Kasumi-1 (cell line): Measurements from ENCODE around the gene TAF11L13.
"Not testable (repeated sequence)": the region's sequence is repeated elsewhere in the genome, so short reads cannot be mapped to it uniquely, and the experiment has no call there.

ENCODE experiments used
- DNase-seq, 2 experiments: peaks; one replicate each; lab custom pipeline; 2025; lab: John Stamatoyannopoulos, UW

The TAF11L13 gene

GRCh38 chr5:17631788-17632187 lies at the start of gene TAF11L13:
TAF11L13 (plus strand) TSS chr5:17632088.
- not testable (repeated sequence) for DNase-seq

- not testable (repeated sequence) for DNase-seq
Observed at GRCh38 chr5:17585658-17586057, 46.2 kb upstream of the TAF11L13 start, which contains the start of gene TAF11L7. TAF11L7 (minus strand) TSS chr5:17585758.

GRCh38 chr5:17590860-17591259 lies 41.0 kb upstream of the TAF11L13 start, which contains the start of gene TAF11L8:
TAF11L8 (minus strand) TSS chr5:17590960.
- not testable (repeated sequence) for DNase-seq

- DNase-seq = not testable (repeated sequence)
Observed at GRCh38 chr5:17594255-17594654, 37.6 kb upstream of the TAF11L13 start, which contains the start of gene TAF11L9. TAF11L9 (minus strand) TSS chr5:17594394.

- not testable (repeated sequence) for DNase-seq
Observed at GRCh38 chr5:17597728-17598127, 34.2 kb upstream of the TAF11L13 start, which contains the start of gene TAF11L10. TAF11L10 (minus strand) TSS chr5:17597828.

GRCh38 chr5:17603880-17604279 lies 28.0 kb upstream of the TAF11L13 start, which contains the start of gene TAF11L11:
TAF11L11 (plus strand) TSS chr5:17604183.
- not testable (repeated sequence) for DNase-seq

- DNase-seq = no peak
Observed at GRCh38 chr5:17604951-17605350, 26.9 kb upstream of the TAF11L13 start.

- not testable (repeated sequence) for DNase-seq
Observed at GRCh38 chr5:17607461-17607860, 24.4 kb upstream of the TAF11L13 start.

GRCh38 chr5:17610092-17610491 lies 21.8 kb upstream of the TAF11L13 start, which contains the start of gene TAF11L12:
TAF11L12 (plus strand) TSS chr5:17610392.
- not testable (repeated sequence) for DNase-seq

- no peak for DNase-seq
Observed at GRCh38 chr5:17614872-17615605, 16.8 kb upstream of the TAF11L13 start.

- DNase-seq = no peak
Observed at GRCh38 chr5:17619354-17619753, 12.5 kb upstream of the TAF11L13 start.

- no peak for DNase-seq
Observed at GRCh38 chr5:17620627-17621026, 11.3 kb upstream of the TAF11L13 start.

- no peak for DNase-seq
Observed at GRCh38 chr5:17625686-17626085, 6.2 kb upstream of the TAF11L13 start.

GRCh38 chr5:17634160-17634559 lies 2.3 kb downstream of the TAF11L13 start, which contains the start of gene TAF11L14:
TAF11L14 (plus strand) TSS chr5:17634460.
- DNase-seq = no peak

- not testable (repeated sequence) for DNase-seq
Observed at GRCh38 chr5:17649232-17649631, 17.3 kb downstream of the TAF11L13 start.

- DNase-seq = not testable (repeated sequence)
Observed at GRCh38 chr5:17655201-17655759, 23.4 kb downstream of the TAF11L13 start.

GRCh38 chr5:17655921-17656320 lies 24.0 kb downstream of the TAF11L13 start:
- DNase-seq = no peak

GRCh38 chr5:17663182-17663581 lies 31.3 kb downstream of the TAF11L13 start:
- DNase-seq = no peak

GRCh38 chr5:17665836-17666235 lies 33.9 kb downstream of the TAF11L13 start:
- DNase-seq = no peak

- DNase-seq = no peak
Observed at GRCh38 chr5:17666726-17667235, 34.9 kb downstream of the TAF11L13 start.

GRCh38 chr5:17670353-17670752 lies 38.5 kb downstream of the TAF11L13 start:
- DNase-seq = no peak

GRCh38 chr5:17678751-17679324 lies 47.0 kb downstream of the TAF11L13 start:
- DNase-seq = no peak
